ENCODE measurements around the gene GAB1. TPM values are rescaled to one million over a fixed set of nuclear protein-coding genes. Genes with fewer than 3 reads are reported as not detected.
A peak's percentile ranks its signal among the peaks of the same experiment; 100 is the strongest.

GAB1 gene
- total RNA-seq, 1 donor from 2014 or later = 34.3 TPM

GRCh38 chr4:143437476-143437875 lies 100.8 kb downstream of the GAB1 start:
- H3K27me3 Mint-ChIP-seq = no peaks in the 10 kb centered on the region
- H3K27ac Mint-ChIP-seq = no peak overlapping the region
- H3K36me3 Mint-ChIP-seq (ENCODE audit: insufficient read depth) = peaks cover 21% of the 10 kb centered on the region
- DNase-seq (ENCODE audit: low spot score, unreplicated experiment) = no peak
- H3K4me1 Mint-ChIP-seq (ENCODE audit: low read depth) = peaks cover 11% of the 10 kb centered on the region
- no peak overlapping the region for H3K4me3 Mint-ChIP-seq (ENCODE audit: low read depth)
- no peaks in the 10 kb centered on the region for H3K9me3 Mint-ChIP-seq (ENCODE audit: low read depth)
- no peak for TF ChIP-seq CTCF (IDR thresholded peaks at IDR 0.05; ENCODE audit: unreplicated experiment)

GRCh38 chr4:143437937-143438336 lies 101.3 kb downstream of the GAB1 start:
- Mint-ChIP-seq H3K9me3 (ENCODE audit: low read depth) (no peaks in the 10 kb centered on the region), H3K27me3 (no peaks in the 10 kb centered on the region), H3K27ac (peak overlapping the region; percentile 29)

GRCh38 chr4:143438710-143439109 lies 102.0 kb downstream of the GAB1 start:
- TF ChIP-seq CTCF (IDR thresholded peaks at IDR 0.05; ENCODE audit: unreplicated experiment) = no peak
- no peaks in the 10 kb centered on the region for H3K27me3 Mint-ChIP-seq
- H3K36me3 Mint-ChIP-seq (ENCODE audit: insufficient read depth) = peaks cover 17% of the 10 kb centered on the region
- no peak overlapping the region for H3K27ac Mint-ChIP-seq
- no peaks in the 10 kb centered on the region for H3K9me3 Mint-ChIP-seq (ENCODE audit: low read depth)
- H3K4me1 Mint-ChIP-seq (ENCODE audit: low read depth) = peaks cover 9% of the 10 kb centered on the region
- no peak overlapping the region for H3K4me3 Mint-ChIP-seq (ENCODE audit: low read depth)
- no peak for DNase-seq (ENCODE audit: low spot score, unreplicated experiment)

More at GRCh38 chr4:143437937-143438336, 101.3 kb downstream of the GAB1 start:
- no peak for TF ChIP-seq CTCF (IDR thresholded peaks at IDR 0.05; ENCODE audit: unreplicated experiment)
- Mint-ChIP-seq H3K4me3 (ENCODE audit: low read depth) (no peak overlapping the region), H3K36me3 (ENCODE audit: insufficient read depth) (peaks cover 21% of the 10 kb centered on the region), H3K4me1 (ENCODE audit: low read depth) (peaks cover 11% of the 10 kb centered on the region)
- no peak for DNase-seq (ENCODE audit: low spot score, unreplicated experiment)

GRCh38 chr4:143441109-143441508 lies 104.4 kb downstream of the GAB1 start:
- Mint-ChIP-seq H3K9me3 (ENCODE audit: low read depth) (peaks cover 5% of the 10 kb centered on the region), H3K4me3 (ENCODE audit: low read depth) (no peak overlapping the region), H3K27me3 (no peaks in the 10 kb centered on the region), H3K4me1 (ENCODE audit: low read depth) (peaks cover 9% of the 10 kb centered on the region), H3K27ac (no peak overlapping the region), H3K36me3 (ENCODE audit: insufficient read depth) (peaks cover 24% of the 10 kb centered on the region)
- no peak for TF ChIP-seq CTCF (IDR thresholded peaks at IDR 0.05; ENCODE audit: unreplicated experiment)
- no peak for DNase-seq (ENCODE audit: low spot score, unreplicated experiment)

- Mint-ChIP-seq H3K27ac (no peak overlapping the region), H3K9me3 (ENCODE audit: low read depth) (peaks cover 5% of the 10 kb centered on the region), H3K27me3 (no peaks in the 10 kb centered on the region), H3K36me3 (ENCODE audit: insufficient read depth) (peaks cover 22% of the 10 kb centered on the region), H3K4me1 (ENCODE audit: low read depth) (peaks cover 9% of the 10 kb centered on the region), H3K4me3 (ENCODE audit: low read depth) (no peak overlapping the region)
- DNase-seq (ENCODE audit: low spot score, unreplicated experiment) = no peak
- TF ChIP-seq CTCF (IDR thresholded peaks at IDR 0.05; ENCODE audit: unreplicated experiment) = no peak
Observed at GRCh38 chr4:143441678-143442077, 105.0 kb downstream of the GAB1 start.
